A673 (cell line): Measurements from ENCODE around the gene CREB3L2.

Source experiments
- CTCF ChIP-seq: fragments of 300-800, 200-600 bp; sonication (generic); conservative IDR thresholded peaks from 2 replicates; pipeline ENCODE4 v1.5.1; 2017; ENCODE audit warnings: low read depth, mild to moderate bottlenecking, antibody characterized with exemption, low read length, moderate library complexity, mixed read lengths
- EZH2 ChIP-seq: fragments of 200-600 bp; sonication (generic); IDR thresholded peaks from 2 replicates; pipeline ENCODE4 v1.6.1; 2017; ENCODE audit warnings: borderline replicate concordance, low read depth, mild to moderate bottlenecking, mixed read lengths, antibody characterized with exemption, low read length; ENCODE audit not compliant: poor library complexity, severe bottlenecking

- TF ChIP-seq CTCF (no peak), EZH2 (no peak)
These were observed 81.9 kb downstream of the CREB3L2 start for GRCh38 chr7:137919987-137920386.
